Measurements from ENCODE around the gene ATL2.

Gene ATL2

DNA sequence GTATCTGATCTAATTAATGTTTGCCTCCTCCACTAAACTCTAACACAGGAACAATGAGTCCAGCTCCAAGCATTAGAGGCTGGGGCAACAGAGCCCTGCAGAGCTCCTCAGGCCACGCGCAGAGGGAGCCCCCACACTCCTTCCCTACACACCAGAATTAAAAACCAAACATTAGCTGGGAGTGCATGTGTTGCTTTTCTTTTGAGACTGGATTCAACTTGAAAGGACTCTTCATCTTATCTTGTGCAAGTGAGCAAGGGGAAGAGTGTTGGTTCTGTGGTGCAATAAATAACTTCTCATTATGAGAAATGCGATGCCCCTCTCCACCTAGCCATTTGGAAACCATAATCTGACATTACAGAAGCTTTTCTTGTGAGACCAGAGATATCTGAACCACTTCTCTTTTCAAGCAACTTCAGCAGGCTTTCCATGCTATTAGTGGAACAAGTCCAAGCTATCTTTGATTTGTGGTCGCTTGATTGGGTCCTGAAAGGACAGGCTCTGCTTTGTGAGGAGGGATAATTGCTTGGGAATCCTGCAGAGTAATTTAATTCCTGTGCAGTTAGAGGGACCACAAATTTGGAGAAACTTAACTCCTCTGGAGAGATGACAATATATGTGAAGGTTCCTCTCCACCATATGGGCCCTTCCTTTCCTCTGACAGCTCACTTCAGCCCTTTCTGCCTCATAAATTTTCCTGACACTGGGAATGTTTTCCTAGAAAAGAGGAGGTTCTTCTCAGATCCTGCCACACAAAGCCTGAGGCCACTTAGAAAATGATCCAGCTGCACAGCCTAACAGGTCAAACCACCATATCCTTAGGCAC lies 112.5 kb downstream of the ATL2 start:
- TF ChIP-seq CREB1 (IDR thresholded peaks at IDR 0.05; ENCODE audit: low read depth) (no peak), FOXM1 (IDR thresholded peaks at IDR 0.05; ENCODE audit: borderline replicate concordance, low read depth) (no peak), ZBTB7A (IDR thresholded peaks at IDR 0.05; ENCODE audit: low read depth) (no peak), RAD21 (IDR thresholded peaks at IDR 0.05; ENCODE audit: low read depth) (no peak), TAF1 (IDR thresholded peaks at IDR 0.05; ENCODE audit: low read depth) (no peak), CEBPB (IDR thresholded peaks at IDR 0.05) (no peak), TCF12 (IDR thresholded peaks at IDR 0.05; ENCODE audit: low read depth) (no peak), TEAD4 (IDR thresholded peaks at IDR 0.05) (no peak)
- TF ChIP-seq, protein P1, sequence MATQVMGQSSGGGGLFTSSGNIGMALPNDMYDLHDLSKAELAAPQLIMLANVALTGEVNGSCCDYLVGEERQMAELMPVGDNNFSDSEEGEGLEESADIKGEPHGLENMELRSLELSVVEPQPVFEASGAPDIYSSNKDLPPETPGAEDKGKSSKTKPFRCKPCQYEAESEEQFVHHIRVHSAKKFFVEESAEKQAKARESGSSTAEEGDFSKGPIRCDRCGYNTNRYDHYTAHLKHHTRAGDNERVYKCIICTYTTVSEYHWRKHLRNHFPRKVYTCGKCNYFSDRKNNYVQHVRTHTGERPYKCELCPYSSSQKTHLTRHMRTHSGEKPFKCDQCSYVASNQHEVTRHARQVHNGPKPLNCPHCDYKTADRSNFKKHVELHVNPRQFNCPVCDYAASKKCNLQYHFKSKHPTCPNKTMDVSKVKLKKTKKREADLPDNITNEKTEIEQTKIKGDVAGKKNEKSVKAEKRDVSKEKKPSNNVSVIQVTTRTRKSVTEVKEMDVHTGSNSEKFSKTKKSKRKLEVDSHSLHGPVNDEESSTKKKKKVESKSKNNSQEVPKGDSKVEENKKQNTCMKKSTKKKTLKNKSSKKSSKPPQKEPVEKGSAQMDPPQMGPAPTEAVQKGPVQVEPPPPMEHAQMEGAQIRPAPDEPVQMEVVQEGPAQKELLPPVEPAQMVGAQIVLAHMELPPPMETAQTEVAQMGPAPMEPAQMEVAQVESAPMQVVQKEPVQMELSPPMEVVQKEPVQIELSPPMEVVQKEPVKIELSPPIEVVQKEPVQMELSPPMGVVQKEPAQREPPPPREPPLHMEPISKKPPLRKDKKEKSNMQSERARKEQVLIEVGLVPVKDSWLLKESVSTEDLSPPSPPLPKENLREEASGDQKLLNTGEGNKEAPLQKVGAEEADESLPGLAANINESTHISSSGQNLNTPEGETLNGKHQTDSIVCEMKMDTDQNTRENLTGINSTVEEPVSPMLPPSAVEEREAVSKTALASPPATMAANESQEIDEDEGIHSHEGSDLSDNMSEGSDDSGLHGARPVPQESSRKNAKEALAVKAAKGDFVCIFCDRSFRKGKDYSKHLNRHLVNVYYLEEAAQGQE (IDR thresholded peaks at IDR 0.05; ENCODE audit: low read depth) = no peak

- no peak for TF ChIP-seq TAF1 (IDR thresholded peaks at IDR 0.05; ENCODE audit: low read depth)
- no peak for TF ChIP-seq EP300 (IDR thresholded peaks at IDR 0.05; ENCODE audit: borderline replicate concordance)
- TF ChIP-seq TCF12 (IDR thresholded peaks at IDR 0.05; ENCODE audit: low read depth) = no peak
- no peak for TF ChIP-seq CEBPB (IDR thresholded peaks at IDR 0.05)
Observed at GRCh38 chr2:38263293-38263692, 113.8 kb downstream of the ATL2 start.

DNA sequence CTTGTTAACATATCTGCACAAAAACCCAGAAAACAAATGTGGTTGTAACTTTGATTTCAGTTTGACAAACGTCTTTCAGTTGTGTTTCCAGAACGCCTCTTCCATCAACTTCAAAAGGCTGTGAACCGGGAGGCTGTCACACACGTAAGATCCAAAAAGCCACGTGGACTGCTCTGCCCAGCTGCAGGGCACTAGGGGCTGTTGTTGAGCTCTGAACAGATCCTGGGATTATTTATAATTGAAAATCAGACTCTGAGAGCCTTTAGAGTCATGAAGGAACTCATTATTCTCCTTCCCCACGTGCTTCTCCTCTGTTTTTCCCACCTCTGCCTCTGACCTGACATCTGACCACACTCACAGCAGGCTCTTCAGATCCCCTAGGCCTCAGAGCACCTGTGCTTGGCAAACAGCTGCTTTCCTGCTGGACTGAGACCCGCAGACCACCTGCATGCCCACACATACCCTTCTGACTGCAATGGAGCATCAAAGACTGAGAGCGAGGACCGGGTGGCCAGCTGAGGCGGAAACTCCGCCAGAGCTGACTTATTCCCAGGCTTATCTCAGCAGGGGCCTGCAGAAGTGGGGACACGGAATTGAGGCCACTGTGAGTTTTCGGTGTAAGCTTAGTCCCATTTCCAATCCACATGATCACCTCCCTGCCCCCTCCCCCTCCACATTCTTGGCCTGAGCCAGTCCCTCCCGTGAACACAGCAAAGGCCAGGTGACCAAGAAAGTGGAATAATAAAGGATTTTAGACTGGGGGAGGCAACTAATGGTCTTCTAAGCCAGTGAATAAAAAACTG lies 114.8 kb downstream of the ATL2 start:
- TF ChIP-seq TAF1 (IDR thresholded peaks at IDR 0.05; ENCODE audit: low read depth) = no peak
- TF ChIP-seq, protein P2, sequence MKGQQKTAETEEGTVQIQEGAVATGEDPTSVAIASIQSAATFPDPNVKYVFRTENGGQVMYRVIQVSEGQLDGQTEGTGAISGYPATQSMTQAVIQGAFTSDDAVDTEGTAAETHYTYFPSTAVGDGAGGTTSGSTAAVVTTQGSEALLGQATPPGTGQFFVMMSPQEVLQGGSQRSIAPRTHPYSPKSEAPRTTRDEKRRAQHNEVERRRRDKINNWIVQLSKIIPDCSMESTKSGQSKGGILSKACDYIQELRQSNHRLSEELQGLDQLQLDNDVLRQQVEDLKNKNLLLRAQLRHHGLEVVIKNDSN (IDR thresholded peaks at IDR 0.05) = no peak
- no peak for TF ChIP-seq TEAD4 (IDR thresholded peaks at IDR 0.05)
- TF ChIP-seq, protein P1 (IDR thresholded peaks at IDR 0.05; ENCODE audit: low read depth) = no peak
- TF ChIP-seq CREB1 (IDR thresholded peaks at IDR 0.05; ENCODE audit: low read depth) = no peak
- no peak for TF ChIP-seq TCF12 (IDR thresholded peaks at IDR 0.05; ENCODE audit: low read depth)
- no peak for TF ChIP-seq CEBPB (IDR thresholded peaks at IDR 0.05)
- TF ChIP-seq FOXM1 (IDR thresholded peaks at IDR 0.05; ENCODE audit: borderline replicate concordance, low read depth) = no peak
- TF ChIP-seq YY1 (IDR thresholded peaks at IDR 0.05; ENCODE audit: low read depth) = no peak
- TF ChIP-seq NFIC (IDR thresholded peaks at IDR 0.05) = no peak
- no peak for TF ChIP-seq EP300 (IDR thresholded peaks at IDR 0.05; ENCODE audit: borderline replicate concordance)
- no peak for TF ChIP-seq RAD21 (IDR thresholded peaks at IDR 0.05; ENCODE audit: low read depth)
- no peak for TF ChIP-seq EGR1 (IDR thresholded peaks at IDR 0.05)
- TF ChIP-seq ZBTB7A (IDR thresholded peaks at IDR 0.05; ENCODE audit: low read depth) = no peak
- no peak for TF ChIP-seq MAX (IDR thresholded peaks at IDR 0.05)

GRCh38 chr2:38261569-38262068 lies 115.5 kb downstream of the ATL2 start:
- TF ChIP-seq CEBPB (IDR thresholded peaks at IDR 0.05) = no peak
- TF ChIP-seq, protein P1 (IDR thresholded peaks at IDR 0.05; ENCODE audit: low read depth) = no peak
- no peak for TF ChIP-seq ZBTB7A (IDR thresholded peaks at IDR 0.05; ENCODE audit: low read depth)

- TF ChIP-seq MAX (IDR thresholded peaks at IDR 0.05) (no peak), NFIC (IDR thresholded peaks at IDR 0.05) (no peak), EP300 (IDR thresholded peaks at IDR 0.05; ENCODE audit: borderline replicate concordance) (no peak), RAD21 (IDR thresholded peaks at IDR 0.05; ENCODE audit: low read depth) (no peak), TEAD4 (IDR thresholded peaks at IDR 0.05) (no peak), CEBPB (IDR thresholded peaks at IDR 0.05) (no peak), ZBTB7A (IDR thresholded peaks at IDR 0.05; ENCODE audit: low read depth) (no peak), TCF12 (IDR thresholded peaks at IDR 0.05; ENCODE audit: low read depth) (no peak), EGR1 (IDR thresholded peaks at IDR 0.05) (no peak), YY1 (IDR thresholded peaks at IDR 0.05; ENCODE audit: low read depth) (no peak), CREB1 (IDR thresholded peaks at IDR 0.05; ENCODE audit: low read depth) (no peak), TAF1 (IDR thresholded peaks at IDR 0.05; ENCODE audit: low read depth) (no peak), FOXM1 (IDR thresholded peaks at IDR 0.05; ENCODE audit: borderline replicate concordance, low read depth) (no peak)
- TF ChIP-seq, protein P1 (IDR thresholded peaks at IDR 0.05; ENCODE audit: low read depth) = no peak
- TF ChIP-seq, protein P2 (IDR thresholded peaks at IDR 0.05) = no peak
Observed at GRCh38 chr2:38260972-38261371, 116.1 kb downstream of the ATL2 start.
